GM12878 (cell line): ENCODE data around the gene TTLL12. TPM values are rescaled to one million over a fixed set of nuclear protein-coding genes. Genes with fewer than 3 reads are reported as not detected.

Experiments
- DPF2 ChIP-seq: fragments of 450-650 bp; IDR thresholded peaks from 2 replicates; pipeline ENCODE4 v1.6.1; 2017; ENCODE audit warnings: mild to moderate bottlenecking
- EP300 ChIP-seq, 2 experiments: fragments of 150-350 bp in 1 of 2; IDR thresholded peaks; 2 replicates each; pipeline ENCODE4 v1.6.1; 2011 to 2012; ENCODE audit warnings: low read depth in 2 of 2, low read length in 2 of 2, borderline replicate concordance in 1 of 2, improper control_type of control experiment in 1 of 2, inconsistent platforms in 1 of 2; ENCODE audit not compliant: control insufficient read depth in 1 of 2
- FOXK2 ChIP-seq: fragments of 450-650 bp; IDR thresholded peaks from 2 replicates; pipeline ENCODE4 v1.6.1; 2017; ENCODE audit warnings: mild to moderate bottlenecking, moderate library complexity
- HDAC2 ChIP-seq: fragments of 200-600 bp; sonication (generic); IDR thresholded peaks from 2 replicates; pipeline ENCODE4 v1.6.1; 2017
- IKZF2 ChIP-seq, 2 experiments: fragments of 450-650 bp; IDR thresholded peaks; 2 replicates each; pipeline ENCODE4 v1.6.1; 2017; ENCODE audit warnings: mild to moderate bottlenecking in 2 of 2, moderate library complexity in 2 of 2
- LARP7 ChIP-seq: fragments of 450-650 bp; IDR thresholded peaks from 2 replicates; pipeline ENCODE4 v1.6.1; 2017; ENCODE audit warnings: mild to moderate bottlenecking
- MEF2A ChIP-seq: IDR thresholded peaks from 2 replicates; pipeline ENCODE4 v1.6.1; 2011; ENCODE audit warnings: low read depth, mild to moderate bottlenecking, low read length, moderate library complexity; ENCODE audit not compliant: insufficient read depth
- NFYA ChIP-seq: IDR thresholded peaks from 2 replicates; pipeline ENCODE4 v1.6.1; 2011; ENCODE audit warnings: low read depth, mild to moderate bottlenecking, low read length, improper control_type of control experiment, borderline replicate concordance
- PAX5 ChIP-seq: IDR thresholded peaks from 2 replicates; pipeline ENCODE4 v1.6.1; 2011; ENCODE audit warnings: low read depth, low read length, borderline replicate concordance
- RELA ChIP-seq: fragments of 450-650 bp; IDR thresholded peaks from 2 replicates; pipeline ENCODE4 v1.8.0; 2014; ENCODE audit warnings: borderline replicate concordance; ENCODE audit not compliant: partially characterized antibody
- STAT1 ChIP-seq: fragments of 450-650 bp; conservative IDR thresholded peaks from 2 replicates; pipeline ENCODE4 v1.6.1; 2014; ENCODE audit warnings: antibody characterized with exemption, mild to moderate bottlenecking
- ZNF207 ChIP-seq: fragments of 450-650 bp; IDR thresholded peaks from 2 replicates; pipeline ENCODE4 v1.6.1; 2014; ENCODE audit warnings: antibody characterized with exemption, mild to moderate bottlenecking, borderline replicate concordance
- polyA plus RNA-seq, 11 experiments: library from polyadenylated mRNA; depleted of rRNA in 4 of 11; unstranded in 6 of 11; stranded (reverse) in 5 of 11; fragments of >200 nt; fragmentation: Nextera tagmentation in 4 of 11; fragmentation: Illumina TruSeq in 1 of 11; extraction: Ambion mirVana in 4 of 11; extraction: Trizol in 1 of 11; gene quantifications; 1 replicate in 1 of 11; 2 replicates in 10 of 11; pipeline versions ENCODE4 v1.2.1 to v1.2.3, GENCODE V29; 2011 to 2016; ENCODE audit warnings: inconsistent platforms in 2 of 11, missing spikeins in 2 of 11, low read depth in 1 of 11
- total RNA-seq, 4 experiments: library from RNA; depleted of rRNA in 3 of 4; stranded (reverse); fragments of >200 nt in 3 of 4; fragmentation: Illumina TruSeq in 1 of 4; extraction: Trizol in 1 of 4; gene quantifications; 2 replicates each; pipeline versions ENCODE4 v1.2.1 to v1.2.3, GENCODE V29; 2013 to 2021
- TF ChIP-seq, protein P1 (sequence below): fragments of 150-350 bp; IDR thresholded peaks from 2 replicates; pipeline ENCODE4 v1.6.1; 2016; ENCODE audit warnings: low read depth, low read length
- TF ChIP-seq, protein P2 (sequence below): fragments of 450-650 bp; formaldehyde crosslinking; IDR thresholded peaks from 2 replicates; pipeline ENCODE4 v1.5.0; 2022; ENCODE audit warnings: mild to moderate bottlenecking, missing genetic modification characterization
- TF ChIP-seq, protein P3 (sequence below): fragments of 450-650 bp; IDR thresholded peaks from 2 replicates; pipeline ENCODE4 v1.6.1; 2017; ENCODE audit warnings: mild to moderate bottlenecking, low read depth, inconsistent platforms; ENCODE audit not compliant: poor library complexity, severe bottlenecking
- TF ChIP-seq, protein P4 (sequence below): IDR thresholded peaks from 2 replicates; pipeline ENCODE4 v1.6.1; 2012; ENCODE audit warnings: low read depth, low read length, improper control_type of control experiment
- TF ChIP-seq, protein P5 (sequence below): IDR thresholded peaks from 2 replicates; pipeline ENCODE4 v1.6.1; 2012; ENCODE audit warnings: low read depth, low read length, improper control_type of control experiment

TTLL12 gene
- total and polyA plus RNA-seq, 10 of the 15 experiments (the other 5 are each of a cell fraction or from before 2014, with no cell fraction given) = 1.00 to 89.8 (median 38.5) TPM

DNA sequence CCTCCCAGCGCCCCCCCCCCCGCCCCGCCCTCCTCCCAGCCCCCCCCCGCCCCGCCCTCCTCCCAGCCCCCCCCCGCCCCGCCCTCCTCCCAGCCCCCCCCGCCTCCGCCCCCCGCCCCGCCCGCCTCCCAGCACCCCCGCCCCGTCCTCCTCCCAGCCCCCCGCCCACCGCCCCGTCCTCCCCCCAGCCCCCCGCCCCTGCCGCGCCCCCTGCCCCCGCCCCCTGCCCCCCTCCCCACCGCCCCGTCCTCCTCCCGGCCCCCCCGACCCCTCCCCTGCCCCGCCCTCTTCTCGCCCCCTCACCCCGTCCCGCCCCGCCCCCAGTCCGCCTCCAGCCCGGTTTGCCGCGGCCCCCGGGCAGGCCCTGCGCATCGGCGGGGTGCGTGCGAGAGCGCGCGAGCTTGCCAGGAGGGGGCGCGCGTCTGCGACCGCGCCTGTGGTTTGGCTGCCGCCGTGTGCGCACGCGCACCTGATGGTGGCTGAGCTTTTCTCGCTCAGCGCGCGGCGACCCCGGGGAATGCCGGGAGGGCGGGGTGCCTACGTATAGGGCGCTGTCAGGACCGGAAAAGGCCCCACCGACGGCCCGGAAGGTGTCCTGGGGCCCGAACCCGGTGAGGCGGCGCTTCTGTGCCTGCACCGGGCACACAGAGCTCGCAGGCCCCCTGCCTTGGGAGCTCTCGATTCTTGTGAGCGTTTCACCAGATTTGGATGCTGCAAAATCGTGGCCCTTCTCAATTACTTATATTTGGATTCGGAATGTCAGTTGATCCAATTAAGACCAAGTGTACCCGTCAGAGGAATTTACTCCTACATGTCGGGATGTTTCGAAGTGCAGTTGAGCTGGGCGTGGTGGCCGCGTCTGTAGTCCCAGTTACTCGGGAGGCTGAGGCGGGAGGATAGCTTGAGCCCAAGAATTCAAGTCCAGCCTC, 501 bp upstream of the TTLL12 start (continued):
- TF ChIP-seq, protein P1, sequence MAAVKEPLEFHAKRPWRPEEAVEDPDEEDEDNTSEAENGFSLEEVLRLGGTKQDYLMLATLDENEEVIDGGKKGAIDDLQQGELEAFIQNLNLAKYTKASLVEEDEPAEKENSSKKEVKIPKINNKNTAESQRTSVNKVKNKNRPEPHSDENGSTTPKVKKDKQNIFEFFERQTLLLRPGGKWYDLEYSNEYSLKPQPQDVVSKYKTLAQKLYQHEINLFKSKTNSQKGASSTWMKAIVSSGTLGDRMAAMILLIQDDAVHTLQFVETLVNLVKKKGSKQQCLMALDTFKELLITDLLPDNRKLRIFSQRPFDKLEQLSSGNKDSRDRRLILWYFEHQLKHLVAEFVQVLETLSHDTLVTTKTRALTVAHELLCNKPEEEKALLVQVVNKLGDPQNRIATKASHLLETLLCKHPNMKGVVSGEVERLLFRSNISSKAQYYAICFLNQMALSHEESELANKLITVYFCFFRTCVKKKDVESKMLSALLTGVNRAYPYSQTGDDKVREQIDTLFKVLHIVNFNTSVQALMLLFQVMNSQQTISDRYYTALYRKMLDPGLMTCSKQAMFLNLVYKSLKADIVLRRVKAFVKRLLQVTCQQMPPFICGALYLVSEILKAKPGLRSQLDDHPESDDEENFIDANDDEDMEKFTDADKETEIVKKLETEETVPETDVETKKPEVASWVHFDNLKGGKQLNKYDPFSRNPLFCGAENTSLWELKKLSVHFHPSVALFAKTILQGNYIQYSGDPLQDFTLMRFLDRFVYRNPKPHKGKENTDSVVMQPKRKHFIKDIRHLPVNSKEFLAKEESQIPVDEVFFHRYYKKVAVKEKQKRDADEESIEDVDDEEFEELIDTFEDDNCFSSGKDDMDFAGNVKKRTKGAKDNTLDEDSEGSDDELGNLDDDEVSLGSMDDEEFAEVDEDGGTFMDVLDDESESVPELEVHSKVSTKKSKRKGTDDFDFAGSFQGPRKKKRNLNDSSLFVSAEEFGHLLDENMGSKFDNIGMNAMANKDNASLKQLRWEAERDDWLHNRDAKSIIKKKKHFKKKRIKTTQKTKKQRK = no peak
- TF ChIP-seq RELA (peak; percentile 92), DPF2 (peak; percentile 60), MEF2A (no peak), HDAC2 (peak; percentile 77; the same call in 1 of the 2 replicates), IKZF2 (IDR thresholded peaks at IDR 0.05) (peak in 1 of 2 experiments; percentile 22; a peak in 1 of 4 replicates), LARP7 (peak; percentile 69; the same call in 1 of the 2 replicates), STAT1 (peak; percentile 96; the same call in 1 of the 2 replicates), NFYA (no peak), ZNF207 (peak; percentile 99), PAX5 (peak; percentile 60; the same call in 1 of the 2 replicates), FOXK2 (no peak), EP300 (IDR thresholded peaks at IDR 0.05; ENCODE audit: borderline replicate concordance in 1 of 2, control insufficient read depth in 1 of 2, low read depth in 2 of 2, low read length in 2 of 2) (no peak)
- TF ChIP-seq, protein P2, sequence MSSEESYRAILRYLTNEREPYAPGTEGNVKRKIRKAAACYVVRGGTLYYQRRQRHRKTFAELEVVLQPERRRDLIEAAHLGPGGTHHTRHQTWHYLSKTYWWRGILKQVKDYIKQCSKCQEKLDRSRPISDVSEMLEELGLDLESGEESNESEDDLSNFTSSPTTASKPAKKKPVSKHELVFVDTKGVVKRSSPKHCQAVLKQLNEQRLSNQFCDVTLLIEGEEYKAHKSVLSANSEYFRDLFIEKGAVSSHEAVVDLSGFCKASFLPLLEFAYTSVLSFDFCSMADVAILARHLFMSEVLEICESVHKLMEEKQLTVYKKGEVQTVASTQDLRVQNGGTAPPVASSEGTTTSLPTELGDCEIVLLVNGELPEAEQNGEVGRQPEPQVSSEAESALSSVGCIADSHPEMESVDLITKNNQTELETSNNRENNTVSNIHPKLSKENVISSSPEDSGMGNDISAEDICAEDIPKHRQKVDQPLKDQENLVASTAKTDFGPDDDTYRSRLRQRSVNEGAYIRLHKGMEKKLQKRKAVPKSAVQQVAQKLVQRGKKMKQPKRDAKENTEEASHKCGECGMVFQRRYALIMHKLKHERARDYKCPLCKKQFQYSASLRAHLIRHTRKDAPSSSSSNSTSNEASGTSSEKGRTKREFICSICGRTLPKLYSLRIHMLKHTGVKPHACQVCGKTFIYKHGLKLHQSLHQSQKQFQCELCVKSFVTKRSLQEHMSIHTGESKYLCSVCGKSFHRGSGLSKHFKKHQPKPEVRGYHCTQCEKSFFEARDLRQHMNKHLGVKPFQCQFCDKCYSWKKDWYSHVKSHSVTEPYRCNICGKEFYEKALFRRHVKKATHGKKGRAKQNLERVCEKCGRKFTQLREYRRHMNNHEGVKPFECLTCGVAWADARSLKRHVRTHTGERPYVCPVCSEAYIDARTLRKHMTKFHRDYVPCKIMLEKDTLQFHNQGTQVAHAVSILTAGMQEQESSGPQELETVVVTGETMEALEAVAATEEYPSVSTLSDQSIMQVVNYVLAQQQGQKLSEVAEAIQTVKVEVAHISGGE (CRISPR knock-in tag) = peak; percentile 80
- TF ChIP-seq, protein P3, sequence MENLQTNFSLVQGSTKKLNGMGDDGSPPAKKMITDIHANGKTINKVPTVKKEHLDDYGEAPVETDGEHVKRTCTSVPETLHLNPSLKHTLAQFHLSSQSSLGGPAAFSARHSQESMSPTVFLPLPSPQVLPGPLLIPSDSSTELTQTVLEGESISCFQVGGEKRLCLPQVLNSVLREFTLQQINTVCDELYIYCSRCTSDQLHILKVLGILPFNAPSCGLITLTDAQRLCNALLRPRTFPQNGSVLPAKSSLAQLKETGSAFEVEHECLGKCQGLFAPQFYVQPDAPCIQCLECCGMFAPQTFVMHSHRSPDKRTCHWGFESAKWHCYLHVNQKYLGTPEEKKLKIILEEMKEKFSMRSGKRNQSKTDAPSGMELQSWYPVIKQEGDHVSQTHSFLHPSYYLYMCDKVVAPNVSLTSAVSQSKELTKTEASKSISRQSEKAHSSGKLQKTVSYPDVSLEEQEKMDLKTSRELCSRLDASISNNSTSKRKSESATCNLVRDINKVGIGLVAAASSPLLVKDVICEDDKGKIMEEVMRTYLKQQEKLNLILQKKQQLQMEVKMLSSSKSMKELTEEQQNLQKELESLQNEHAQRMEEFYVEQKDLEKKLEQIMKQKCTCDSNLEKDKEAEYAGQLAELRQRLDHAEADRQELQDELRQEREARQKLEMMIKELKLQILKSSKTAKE = no peak
- TF ChIP-seq, protein P4, sequence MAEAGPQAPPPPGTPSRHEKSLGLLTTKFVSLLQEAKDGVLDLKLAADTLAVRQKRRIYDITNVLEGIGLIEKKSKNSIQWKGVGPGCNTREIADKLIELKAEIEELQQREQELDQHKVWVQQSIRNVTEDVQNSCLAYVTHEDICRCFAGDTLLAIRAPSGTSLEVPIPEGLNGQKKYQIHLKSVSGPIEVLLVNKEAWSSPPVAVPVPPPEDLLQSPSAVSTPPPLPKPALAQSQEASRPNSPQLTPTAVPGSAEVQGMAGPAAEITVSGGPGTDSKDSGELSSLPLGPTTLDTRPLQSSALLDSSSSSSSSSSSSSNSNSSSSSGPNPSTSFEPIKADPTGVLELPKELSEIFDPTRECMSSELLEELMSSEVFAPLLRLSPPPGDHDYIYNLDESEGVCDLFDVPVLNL = peak; percentile 37; the same call in 1 of the 2 replicates
- TF ChIP-seq, protein P5, sequence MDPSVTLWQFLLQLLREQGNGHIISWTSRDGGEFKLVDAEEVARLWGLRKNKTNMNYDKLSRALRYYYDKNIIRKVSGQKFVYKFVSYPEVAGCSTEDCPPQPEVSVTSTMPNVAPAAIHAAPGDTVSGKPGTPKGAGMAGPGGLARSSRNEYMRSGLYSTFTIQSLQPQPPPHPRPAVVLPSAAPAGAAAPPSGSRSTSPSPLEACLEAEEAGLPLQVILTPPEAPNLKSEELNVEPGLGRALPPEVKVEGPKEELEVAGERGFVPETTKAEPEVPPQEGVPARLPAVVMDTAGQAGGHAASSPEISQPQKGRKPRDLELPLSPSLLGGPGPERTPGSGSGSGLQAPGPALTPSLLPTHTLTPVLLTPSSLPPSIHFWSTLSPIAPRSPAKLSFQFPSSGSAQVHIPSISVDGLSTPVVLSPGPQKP = peak; percentile 81
